Vagina (tissue), 2 donors: ENCODE results near the gene KISS1R. TPM values are rescaled to one million over a fixed set of nuclear protein-coding genes. Genes with fewer than 3 reads are reported as not detected.

Source experiments
- DNase-seq, 2 donors: peaks; one replicate each; pipeline ENCODE4 v3.0.0-alpha.2; 2017; ENCODE audit errors: extremely low spot score in 2 of 2
- H3K27ac ChIP-seq: fragments of 200-600 bp; sonication (generic); one replicate; pipeline ENCODE4 v1.5.1; 2019
- H3K27me3 ChIP-seq: fragments of 200-600 bp; sonication (generic); one replicate; pipeline ENCODE4 v1.5.1; 2019
- H3K36me3 ChIP-seq, 2 donors: fragments of 200-600 bp; sonication (generic); one replicate each; pipeline ENCODE4 v1.5.1; 2017 to 2019
- H3K4me1 ChIP-seq: fragments of 200-600 bp; sonication (generic); one replicate; pipeline ENCODE4 v1.5.1; 2019
- H3K4me3 ChIP-seq, 2 donors: fragments of 200-600 bp; sonication (generic); 1 replicate in 1 of 2; 2 replicates in 1 of 2; pipeline ENCODE4 v1.5.1; 2016 to 2019
- H3K9me3 ChIP-seq: fragments of 200-600 bp; sonication (generic); one replicate; pipeline ENCODE4 v1.5.1; 2019
- POLR2A ChIP-seq, 2 donors: fragments of 450-650 bp; IDR thresholded peaks; one replicate each; pipeline ENCODE4 v1.6.1; 2017; ENCODE audit warnings: antibody characterized with exemption in 2 of 2, mild to moderate bottlenecking in 2 of 2, moderate library complexity in 2 of 2
- POLR2AphosphoS5 ChIP-seq, 2 donors: sonication (generic); formaldehyde crosslinking; IDR thresholded peaks; one replicate each; pipeline ENCODE4 v1.9.0; 2017; ENCODE audit warnings: antibody characterized with exemption in 2 of 2, mild to moderate bottlenecking in 2 of 2, low read depth in 1 of 2; ENCODE audit not compliant: insufficient read depth in 1 of 2
- intact Hi-C: fragments of 100-400 bp; cut with DNase I; formaldehyde crosslinking; loops from one replicate; pipeline ENCODE4 v1.15.1; 2023
- total RNA-seq: library from RNA; depleted of rRNA; stranded (reverse); fragments of >200 nt; gene quantifications from one replicate; pipeline ENCODE4 v1.2.3, GENCODE V29; 2016
- TF ChIP-seq, protein P1 (sequence below), 3 experiments: fragments of 450-650 bp in 2 of 3; fragments of 200-600 bp in 1 of 3; sonication (generic) in 1 of 3; IDR thresholded peaks; one replicate each; pipeline ENCODE4 v1.5.1; 2017 to 2019; ENCODE audit warnings: antibody characterized with exemption in 3 of 3, mild to moderate bottlenecking in 2 of 3, moderate library complexity in 2 of 3

KISS1R gene
- total RNA-seq, 1 donor from 2014 or later: not detected

DNA sequence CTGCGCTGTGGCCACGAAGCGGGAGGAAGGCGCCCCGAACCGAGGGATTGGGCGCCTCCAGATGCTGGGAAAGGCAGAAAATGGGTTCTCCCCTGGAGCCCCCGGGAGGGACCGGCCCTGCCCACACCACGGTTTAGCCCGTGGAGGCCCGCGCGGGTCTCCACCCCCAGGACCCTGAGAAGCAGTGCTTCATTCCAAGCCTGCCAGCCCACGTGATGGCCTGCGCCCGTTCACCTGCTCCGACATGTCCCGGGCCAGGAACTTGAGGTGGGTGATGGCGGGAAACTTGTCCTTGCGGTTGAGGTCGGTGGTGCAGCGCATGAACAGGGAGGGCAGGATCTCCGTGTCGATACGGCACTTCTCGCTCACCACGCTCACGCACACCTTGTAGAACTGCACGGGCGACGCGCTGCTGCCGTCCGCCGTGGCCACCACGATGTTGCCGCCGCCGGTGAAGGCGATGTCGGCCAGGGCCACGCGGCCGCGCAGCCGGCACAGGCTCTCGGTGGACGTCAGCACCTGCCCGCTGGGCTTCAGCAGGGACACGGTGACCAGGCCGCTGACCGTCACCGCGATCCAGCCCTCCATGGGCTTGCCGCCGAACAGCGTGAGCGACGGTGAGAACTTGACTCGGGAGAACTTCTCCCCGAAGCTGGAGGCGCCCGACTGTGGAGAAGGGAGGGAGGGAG, 31.5 kb upstream of the KISS1R start:
- Histone ChIP-seq H3K9me3 (no peaks in the 10 kb centered on the region), H3K4me1 (no peaks in the 10 kb centered on the region), H3K36me3 (peaks cover 3 to 80% of the 10 kb centered on the region in 2 donors), H3K27ac (no peak overlapping the region), H3K4me3 (no peak overlapping the region), H3K27me3 (no peaks in the 10 kb centered on the region)
- DNase-seq: no peak
- intact Hi-C loops: no loop called here
- TF ChIP-seq, protein P1, sequence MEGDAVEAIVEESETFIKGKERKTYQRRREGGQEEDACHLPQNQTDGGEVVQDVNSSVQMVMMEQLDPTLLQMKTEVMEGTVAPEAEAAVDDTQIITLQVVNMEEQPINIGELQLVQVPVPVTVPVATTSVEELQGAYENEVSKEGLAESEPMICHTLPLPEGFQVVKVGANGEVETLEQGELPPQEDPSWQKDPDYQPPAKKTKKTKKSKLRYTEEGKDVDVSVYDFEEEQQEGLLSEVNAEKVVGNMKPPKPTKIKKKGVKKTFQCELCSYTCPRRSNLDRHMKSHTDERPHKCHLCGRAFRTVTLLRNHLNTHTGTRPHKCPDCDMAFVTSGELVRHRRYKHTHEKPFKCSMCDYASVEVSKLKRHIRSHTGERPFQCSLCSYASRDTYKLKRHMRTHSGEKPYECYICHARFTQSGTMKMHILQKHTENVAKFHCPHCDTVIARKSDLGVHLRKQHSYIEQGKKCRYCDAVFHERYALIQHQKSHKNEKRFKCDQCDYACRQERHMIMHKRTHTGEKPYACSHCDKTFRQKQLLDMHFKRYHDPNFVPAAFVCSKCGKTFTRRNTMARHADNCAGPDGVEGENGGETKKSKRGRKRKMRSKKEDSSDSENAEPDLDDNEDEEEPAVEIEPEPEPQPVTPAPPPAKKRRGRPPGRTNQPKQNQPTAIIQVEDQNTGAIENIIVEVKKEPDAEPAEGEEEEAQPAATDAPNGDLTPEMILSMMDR (IDR thresholded peaks at IDR 0.05): no peak
- TF ChIP-seq POLR2AphosphoS5 (IDR thresholded peaks at IDR 0.05; ENCODE audit: insufficient read depth in 1 of 2, low read depth in 1 of 2): no peak
- no peak for TF ChIP-seq POLR2A (IDR thresholded peaks at IDR 0.05)

DNA sequence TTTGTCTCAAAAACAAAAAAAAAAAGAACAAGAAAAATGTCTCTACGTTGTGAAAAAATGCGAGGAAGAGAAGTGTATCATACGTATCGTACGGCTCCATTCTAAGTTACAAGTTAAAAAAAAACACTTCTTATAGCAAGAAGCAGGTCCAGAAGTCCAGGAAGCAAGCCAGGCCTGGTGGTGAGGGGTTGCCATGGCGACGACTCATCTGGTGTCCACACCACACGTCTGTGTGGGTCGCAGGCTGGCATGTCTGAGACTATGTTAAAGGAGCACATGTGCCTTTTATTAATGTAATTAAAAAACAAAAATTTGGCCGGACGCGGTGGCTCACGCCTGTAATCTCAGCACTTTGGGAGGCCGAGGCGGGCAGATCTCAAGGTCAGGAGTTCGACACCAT, 30.1 kb upstream of the KISS1R start:
- peaks cover 13% of the 10 kb centered on the region for H3K4me1 ChIP-seq
- H3K27ac ChIP-seq: no peak overlapping the region
- DNase-seq: no peak
- H3K4me3 ChIP-seq: no peak overlapping the region
- peaks cover 0 to 69% of the 10 kb centered on the region in 2 donors for H3K36me3 ChIP-seq
- H3K27me3 ChIP-seq: no peaks in the 10 kb centered on the region
- H3K9me3 ChIP-seq: no peaks in the 10 kb centered on the region
- intact Hi-C loops: no loop called here
- TF ChIP-seq POLR2A (IDR thresholded peaks at IDR 0.05): no peak

DNA sequence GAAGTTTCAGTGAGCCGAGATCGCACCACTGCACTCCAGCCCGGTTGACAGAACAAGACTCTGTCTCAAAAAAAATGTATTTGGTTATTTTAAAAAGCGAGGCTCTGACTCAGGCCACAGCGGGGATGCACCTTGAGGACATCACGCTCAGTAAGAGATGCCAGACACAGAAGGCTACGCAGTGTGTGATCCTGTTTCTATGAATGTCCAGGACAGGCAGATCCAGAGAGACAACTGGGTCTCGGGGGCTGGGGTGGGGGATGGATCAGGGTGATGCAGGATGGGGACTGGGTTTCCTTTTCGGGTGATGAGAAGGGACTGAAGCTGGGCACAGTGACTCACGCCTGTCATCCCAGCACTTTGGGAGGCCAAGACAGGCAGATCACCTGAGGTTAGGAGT, 29.5 kb upstream of the KISS1R start:
- H3K27ac ChIP-seq: no peak overlapping the region
- H3K4me1 ChIP-seq: peaks cover 16% of the 10 kb centered on the region
- no peak for DNase-seq
- no peaks in the 10 kb centered on the region for H3K27me3 ChIP-seq
- H3K9me3 ChIP-seq: no peaks in the 10 kb centered on the region
- intact Hi-C loops: no loop called here
- no peak for TF ChIP-seq POLR2A (IDR thresholded peaks at IDR 0.05)
- TF ChIP-seq, protein P1 (IDR thresholded peaks at IDR 0.05): no peak
- no peak for TF ChIP-seq POLR2AphosphoS5 (IDR thresholded peaks at IDR 0.05; ENCODE audit: insufficient read depth in 1 of 2, low read depth in 1 of 2)
- H3K4me3 ChIP-seq: no peak overlapping the region
- H3K36me3 ChIP-seq: peaks cover 0 to 64% of the 10 kb centered on the region in 2 donors

GRCh38 chr19:888581-889385, 28.4 kb upstream of the KISS1R start:
- Histone ChIP-seq H3K9me3 (no peaks in the 10 kb centered on the region), H3K27ac (no peak overlapping the region), H3K36me3 (peaks cover 0 to 52% of the 10 kb centered on the region in 2 donors), H3K4me1 (peaks cover 20% of the 10 kb centered on the region), H3K4me3 (no peak overlapping the region), H3K27me3 (no peaks in the 10 kb centered on the region)
- DNase-seq: no peak
- TF ChIP-seq POLR2A (IDR thresholded peaks at IDR 0.05): no peak
- intact Hi-C loops: no loop called here

GRCh38 chr19:889662-890295, 27.4 kb upstream of the KISS1R start:
- no peak for DNase-seq
- Histone ChIP-seq H3K27me3 (no peaks in the 10 kb centered on the region), H3K4me1 (peaks cover 23% of the 10 kb centered on the region), H3K4me3 (no peak overlapping the region), H3K9me3 (no peaks in the 10 kb centered on the region), H3K36me3 (peaks cover 0 to 45% of the 10 kb centered on the region in 2 donors), H3K27ac (no peak overlapping the region)
- TF ChIP-seq POLR2A (IDR thresholded peaks at IDR 0.05) (no peak), POLR2AphosphoS5 (IDR thresholded peaks at IDR 0.05; ENCODE audit: insufficient read depth in 1 of 2, low read depth in 1 of 2) (no peak)
- TF ChIP-seq, protein P1 (IDR thresholded peaks at IDR 0.05): no peak
- intact Hi-C loops: no loop called here
